Lower leg skin (tissue), 3 donors: ENCODE measurements around the gene TTC34.

Experiments used
- POLR2A ChIP-seq, 2 donors: fragments of 450-650 bp; IDR thresholded peaks; one replicate each; pipeline ENCODE4 v1.6.1; 2016 to 2017; ENCODE audit warnings: antibody characterized with exemption in 2 of 2, mild to moderate bottlenecking in 1 of 2, moderate library complexity in 1 of 2
- TF ChIP-seq, protein P1 (sequence below), 3 donors: fragments of 450-650 bp; IDR thresholded peaks; one replicate each; pipeline ENCODE4 v1.5.1; 2016; ENCODE audit warnings: antibody characterized with exemption in 3 of 3, mild to moderate bottlenecking in 3 of 3, moderate library complexity in 2 of 3

DNA sequence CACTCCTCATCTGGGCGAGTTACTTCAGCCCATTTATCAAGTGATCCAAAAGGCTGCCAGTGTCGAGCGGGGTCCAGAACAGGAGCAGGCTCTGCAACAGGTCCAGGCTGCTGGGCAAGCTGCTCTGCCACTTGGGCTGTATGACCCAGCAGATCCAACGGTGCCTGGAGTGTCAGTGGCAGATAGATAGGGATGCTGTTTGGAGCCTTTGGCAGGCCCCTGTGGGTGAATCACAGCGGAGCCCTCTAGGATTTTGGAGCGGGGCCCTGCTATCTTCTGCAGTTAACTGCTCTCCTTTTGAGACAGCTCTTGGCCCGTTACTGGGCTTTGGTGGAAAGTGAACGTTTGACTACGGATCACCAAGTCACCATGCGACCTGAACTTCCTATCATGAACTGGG lies 176.2 kb downstream of the TTC34 start:
- TF ChIP-seq, protein P1, sequence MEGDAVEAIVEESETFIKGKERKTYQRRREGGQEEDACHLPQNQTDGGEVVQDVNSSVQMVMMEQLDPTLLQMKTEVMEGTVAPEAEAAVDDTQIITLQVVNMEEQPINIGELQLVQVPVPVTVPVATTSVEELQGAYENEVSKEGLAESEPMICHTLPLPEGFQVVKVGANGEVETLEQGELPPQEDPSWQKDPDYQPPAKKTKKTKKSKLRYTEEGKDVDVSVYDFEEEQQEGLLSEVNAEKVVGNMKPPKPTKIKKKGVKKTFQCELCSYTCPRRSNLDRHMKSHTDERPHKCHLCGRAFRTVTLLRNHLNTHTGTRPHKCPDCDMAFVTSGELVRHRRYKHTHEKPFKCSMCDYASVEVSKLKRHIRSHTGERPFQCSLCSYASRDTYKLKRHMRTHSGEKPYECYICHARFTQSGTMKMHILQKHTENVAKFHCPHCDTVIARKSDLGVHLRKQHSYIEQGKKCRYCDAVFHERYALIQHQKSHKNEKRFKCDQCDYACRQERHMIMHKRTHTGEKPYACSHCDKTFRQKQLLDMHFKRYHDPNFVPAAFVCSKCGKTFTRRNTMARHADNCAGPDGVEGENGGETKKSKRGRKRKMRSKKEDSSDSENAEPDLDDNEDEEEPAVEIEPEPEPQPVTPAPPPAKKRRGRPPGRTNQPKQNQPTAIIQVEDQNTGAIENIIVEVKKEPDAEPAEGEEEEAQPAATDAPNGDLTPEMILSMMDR (IDR thresholded peaks at IDR 0.05): no peak
- no peak for TF ChIP-seq POLR2A (IDR thresholded peaks at IDR 0.05)
